HCT116 (cell line): Measurements from ENCODE around the gene SOWAHB. TPM values are rescaled to one million over a fixed set of nuclear protein-coding genes. Genes with fewer than 3 reads are reported as not detected.

Experiments
- ATAC-seq: fragments of 200-7000 bp; cut with Tn5 transposase; 2 replicates; pipeline ENCODE4 v1.9.1; 2020; ENCODE audit warnings: mild to moderate bottlenecking, moderate library complexity
- BruUV-seq: library from RNA; stranded (reverse); fragments of 400-500 nt; replicated peaks from 2 replicates; lab custom pipeline; 2021; lab: Mats Ljungman, UMichigan
- CTCF ChIA-PET: fragments of 300-600 bp; sonication (Branson Sonifier 250); formaldehyde crosslinking; loops from one replicate; lab custom pipeline; 2021; ENCODE audit warnings: antibody characterized with exemption; lab: Charles Lee
- POLR2A ChIA-PET: fragments of 300-600, 350-600 bp; sonication (Branson Sonifier 250); formaldehyde crosslinking; loops from one replicate; lab custom pipeline; 2021; ENCODE audit warnings: antibody characterized with exemption; lab: Charles Lee
- RAD21 ChIA-PET, 2 experiments: fragments of 300-600 bp; sonication (Branson Sonifier 250); formaldehyde crosslinking; loops; one replicate each; lab custom pipeline; 2023; ENCODE audit warnings: low total read pairs in 2 of 2; ENCODE audit not compliant: uncharacterized antibody in 2 of 2, unreplicated experiment in 2 of 2, low non-redundant PET in 1 of 2; lab: Charles Lee
- DNase-seq: peaks from one replicate; pipeline ENCODE4 v3.0.0-alpha.2; 2010; ENCODE audit warnings: low read depth, low spot score
- H2AFZ ChIP-seq: fragments of 200-600 bp; shearing (Covaris generic), sonication (generic); 2 replicates; pipeline ENCODE4 v1.6.1; 2017; ENCODE audit warnings: low read depth, mixed run types, mixed read lengths, antibody characterized with exemption, low read length; ENCODE audit not compliant: poor library complexity, severe bottlenecking
- H3K27ac ChIP-seq: 2 replicates; pipeline ENCODE4 v1.5.1; 2012; ENCODE audit warnings: low read depth, low read length
- H3K27me3 ChIP-seq: fragments of 200-600 bp; sonication (generic); 2 replicates; pipeline ENCODE4 v1.6.1; 2016; ENCODE audit warnings: mixed run types, low read length, mixed read lengths; ENCODE audit not compliant: insufficient read depth
- H3K36me3 ChIP-seq, 2 experiments: fragments of 200-500 bp in 1 of 2; fragments of 200-600 bp in 1 of 2; sonication (Bioruptor generic) in 1 of 2; sonication (generic) in 1 of 2; 2 replicates each; pipeline versions ENCODE4 v1.5.1 to v1.6.1; 2014 to 2016; ENCODE audit warnings: low read length in 2 of 2, inconsistent platforms in 1 of 2, mixed read lengths in 1 of 2, mixed run types in 1 of 2; ENCODE audit not compliant: insufficient read depth in 2 of 2, control insufficient read depth in 1 of 2
- H3K4me1 ChIP-seq, 2 experiments: fragments of 200-600 bp in 1 of 2; sonication (generic) in 1 of 2; 2 replicates each; pipeline versions ENCODE4 v1.5.1 to v1.6.1; 2012 to 2017; ENCODE audit warnings: low read length in 2 of 2, inconsistent platforms in 1 of 2, mild to moderate bottlenecking in 1 of 2, mixed read lengths in 1 of 2, mixed run types in 1 of 2, moderate library complexity in 1 of 2; ENCODE audit not compliant: insufficient read depth in 2 of 2, control insufficient read depth in 1 of 2
- H3K4me2 ChIP-seq: fragments of 200-600 bp; sonication (generic); 2 replicates; pipeline ENCODE4 v1.6.1; 2017; ENCODE audit warnings: mixed run types, low read length, mixed read lengths
- H3K4me3 ChIP-seq, 2 experiments: fragments of 200-600 bp in 1 of 2; sonication (generic) in 1 of 2; replicated peaks in 1 of 2; 2 replicates each; pipeline ENCODE4 v1.5.1; 2011 to 2016; ENCODE audit warnings: low read length in 2 of 2, control low read depth in 1 of 2, low read depth in 1 of 2, mild to moderate bottlenecking in 1 of 2, mixed read lengths in 1 of 2, mixed run types in 1 of 2
- H3K79me2 ChIP-seq: fragments of 200-600 bp; sonication (generic); 2 replicates; pipeline ENCODE4 v1.6.1; 2017; ENCODE audit warnings: mild to moderate bottlenecking, mixed run types, low read length, moderate library complexity, mixed read lengths; ENCODE audit not compliant: insufficient read depth
- H3K9ac ChIP-seq: fragments of 200-600 bp; sonication (generic); 2 replicates; pipeline ENCODE4 v1.6.1; 2016; ENCODE audit warnings: low read length, mixed read lengths
- H3K9me2 ChIP-seq: fragments of 200-600 bp; sonication (generic), shearing (Covaris generic); 2 replicates; pipeline ENCODE4 v1.6.1; 2017; ENCODE audit warnings: mixed run types, mild to moderate bottlenecking, moderate library complexity; ENCODE audit not compliant: insufficient read depth
- H3K9me3 ChIP-seq, 2 experiments: fragments of 200-500 bp in 1 of 2; fragments of 200-600 bp in 1 of 2; sonication (Bioruptor generic) in 1 of 2; sonication (generic) in 1 of 2; 2 replicates each; pipeline ENCODE4 v1.6.1; 2014 to 2017; ENCODE audit warnings: low read length in 2 of 2, mixed read lengths in 2 of 2, inconsistent platforms in 1 of 2, low read depth in 1 of 2, mild to moderate bottlenecking in 1 of 2, mixed run types in 1 of 2, moderate library complexity in 1 of 2; ENCODE audit not compliant: control insufficient read depth in 1 of 2, insufficient read depth in 1 of 2
- H4K20me1 ChIP-seq: fragments of 200-600 bp; sonication (generic), shearing (Covaris generic); 2 replicates; pipeline ENCODE4 v1.6.1; 2017; ENCODE audit warnings: mixed run types, mild to moderate bottlenecking, moderate library complexity; ENCODE audit not compliant: insufficient read depth
- ELF1 ChIP-seq: IDR thresholded peaks from 2 replicates; pipeline ENCODE4 v1.6.1; 2012; ENCODE audit warnings: low read depth, borderline replicate concordance
- EZH2 ChIP-seq: fragments of 200-600 bp; sonication (generic); IDR thresholded peaks from 2 replicates; pipeline ENCODE4 v1.6.1; 2017; ENCODE audit warnings: antibody characterized with exemption, mixed run types
- EZH2phosphoT487 ChIP-seq: fragments of 200-600 bp; IDR thresholded peaks from 2 replicates; pipeline ENCODE4 v1.6.1; 2018; ENCODE audit warnings: antibody characterized with exemption, borderline replicate concordance
- SIN3A ChIP-seq: IDR thresholded peaks from 2 replicates; pipeline ENCODE4 v1.6.1; 2012; ENCODE audit warnings: low read depth
- YY1 ChIP-seq: IDR thresholded peaks from 2 replicates; pipeline ENCODE4 v1.6.1; 2011; ENCODE audit warnings: low read length, low read depth, moderate library complexity, mild to moderate bottlenecking; ENCODE audit not compliant: insufficient replicate concordance; ENCODE audit errors: extremely low read depth
- ZFX ChIP-seq: fragments of 450-650 bp; IDR thresholded peaks from 2 replicates; pipeline ENCODE4 v1.6.1; 2017
- intact Hi-C: fragments of 100-400 bp; cut with micrococcal nuclease; formaldehyde crosslinking; loops from 2 replicates; pipeline ENCODE4 v1.10.0; 2022
- total RNA-seq: library from RNA; stranded (reverse); gene quantifications from one replicate; pipeline ENCODE4 v1.2.1, GENCODE V29; 2021; ENCODE audit not compliant: unreplicated experiment
- TF ChIP-seq, protein P1 (sequence below): IDR thresholded peaks from 2 replicates; pipeline ENCODE4 v1.6.1; 2012; ENCODE audit warnings: low read depth
- TF ChIP-seq, protein P2 (sequence below), 3 experiments: fragments of 200-600 bp in 1 of 3; sonication (generic) in 1 of 3; IDR thresholded peaks in 2 of 3; conservative IDR thresholded peaks in 1 of 3; 2 replicates each; pipeline ENCODE4 v1.5.1; 2012 to 2017; ENCODE audit warnings: low read depth in 2 of 3, low read length in 2 of 3, antibody characterized with exemption in 1 of 3, borderline replicate concordance in 1 of 3, control low read depth in 1 of 3, mild to moderate bottlenecking in 1 of 3, mixed read lengths in 1 of 3, mixed run types in 1 of 3, moderate library complexity in 1 of 3; ENCODE audit not compliant: insufficient read depth in 1 of 3

The SOWAHB gene
- total RNA-seq, 1 experiment from 2014 or later = 3.0 TPM

DNA sequence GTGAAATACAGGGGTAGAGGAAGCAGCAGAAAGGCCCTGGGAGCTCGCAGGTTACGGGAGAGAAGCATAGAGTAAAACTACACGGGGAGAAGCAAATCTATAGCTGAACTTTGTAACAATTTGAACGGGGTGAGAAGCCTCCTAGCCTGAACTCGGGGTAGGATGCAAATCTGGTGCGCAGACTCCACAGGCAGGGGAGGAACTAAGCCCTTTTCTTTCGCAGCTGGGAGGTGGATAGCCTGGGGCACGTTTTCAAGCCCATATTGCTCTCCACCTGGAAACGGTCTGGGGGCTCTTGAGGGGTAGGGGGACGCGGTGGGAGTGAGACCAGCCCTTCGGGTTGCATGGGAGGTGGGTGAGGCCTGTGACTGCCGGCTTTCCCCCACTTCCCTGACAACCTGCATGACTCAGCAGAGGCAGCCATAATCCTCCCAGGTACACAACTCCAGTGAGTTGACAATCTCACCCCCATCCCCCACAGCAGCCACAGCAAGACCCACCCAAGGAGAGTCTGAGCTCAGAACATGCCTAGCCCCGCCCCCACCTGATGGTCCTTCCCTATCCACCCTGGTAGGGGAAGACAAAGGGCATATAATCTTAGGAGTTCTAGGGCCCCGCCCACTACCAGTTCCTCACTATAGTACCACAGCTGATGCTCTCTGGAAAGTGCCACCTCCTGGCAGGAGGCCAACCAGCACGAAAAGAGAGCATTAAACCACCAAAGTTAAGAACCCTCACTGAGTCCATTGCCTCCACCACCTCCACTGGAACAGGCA is 29.9 kb downstream of the SOWAHB start:
- peak; percentile 78 for ATAC-seq
- Histone ChIP-seq H2AFZ (peak overlapping the region; percentile 93), H3K27ac (peak overlapping the region; percentile 33; the same call in 1 of the 2 replicates), H3K9ac (no peak overlapping the region), H3K9me2 (no peaks in the 10 kb centered on the region), H3K4me2 (peak overlapping the region; percentile 43), H3K4me3 (no peak overlapping the region), H4K20me1 (no peaks in the 10 kb centered on the region), H3K9me3 (no peaks in the 10 kb centered on the region), H3K4me1 (peaks cover 8 to 13% of the 10 kb centered on the region in 2 experiments), H3K27me3 (no peaks in the 10 kb centered on the region), H3K36me3 (no peaks in the 10 kb centered on the region), H3K79me2 (no peaks in the 10 kb centered on the region)
- ChIA-PET POLR2A (no interaction called here), CTCF (no interaction called here), RAD21 (no interaction called here)
- no TSS peak for BruUV-seq
- intact Hi-C loops = no loop called here
- no peak for DNase-seq
- TF ChIP-seq SIN3A (no peak), YY1 (no peak), ZFX (no peak), EZH2 (no peak), EZH2phosphoT487 (no peak), ELF1 (no peak)
- TF ChIP-seq, protein P1, sequence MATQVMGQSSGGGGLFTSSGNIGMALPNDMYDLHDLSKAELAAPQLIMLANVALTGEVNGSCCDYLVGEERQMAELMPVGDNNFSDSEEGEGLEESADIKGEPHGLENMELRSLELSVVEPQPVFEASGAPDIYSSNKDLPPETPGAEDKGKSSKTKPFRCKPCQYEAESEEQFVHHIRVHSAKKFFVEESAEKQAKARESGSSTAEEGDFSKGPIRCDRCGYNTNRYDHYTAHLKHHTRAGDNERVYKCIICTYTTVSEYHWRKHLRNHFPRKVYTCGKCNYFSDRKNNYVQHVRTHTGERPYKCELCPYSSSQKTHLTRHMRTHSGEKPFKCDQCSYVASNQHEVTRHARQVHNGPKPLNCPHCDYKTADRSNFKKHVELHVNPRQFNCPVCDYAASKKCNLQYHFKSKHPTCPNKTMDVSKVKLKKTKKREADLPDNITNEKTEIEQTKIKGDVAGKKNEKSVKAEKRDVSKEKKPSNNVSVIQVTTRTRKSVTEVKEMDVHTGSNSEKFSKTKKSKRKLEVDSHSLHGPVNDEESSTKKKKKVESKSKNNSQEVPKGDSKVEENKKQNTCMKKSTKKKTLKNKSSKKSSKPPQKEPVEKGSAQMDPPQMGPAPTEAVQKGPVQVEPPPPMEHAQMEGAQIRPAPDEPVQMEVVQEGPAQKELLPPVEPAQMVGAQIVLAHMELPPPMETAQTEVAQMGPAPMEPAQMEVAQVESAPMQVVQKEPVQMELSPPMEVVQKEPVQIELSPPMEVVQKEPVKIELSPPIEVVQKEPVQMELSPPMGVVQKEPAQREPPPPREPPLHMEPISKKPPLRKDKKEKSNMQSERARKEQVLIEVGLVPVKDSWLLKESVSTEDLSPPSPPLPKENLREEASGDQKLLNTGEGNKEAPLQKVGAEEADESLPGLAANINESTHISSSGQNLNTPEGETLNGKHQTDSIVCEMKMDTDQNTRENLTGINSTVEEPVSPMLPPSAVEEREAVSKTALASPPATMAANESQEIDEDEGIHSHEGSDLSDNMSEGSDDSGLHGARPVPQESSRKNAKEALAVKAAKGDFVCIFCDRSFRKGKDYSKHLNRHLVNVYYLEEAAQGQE = no peak
- TF ChIP-seq, protein P2, sequence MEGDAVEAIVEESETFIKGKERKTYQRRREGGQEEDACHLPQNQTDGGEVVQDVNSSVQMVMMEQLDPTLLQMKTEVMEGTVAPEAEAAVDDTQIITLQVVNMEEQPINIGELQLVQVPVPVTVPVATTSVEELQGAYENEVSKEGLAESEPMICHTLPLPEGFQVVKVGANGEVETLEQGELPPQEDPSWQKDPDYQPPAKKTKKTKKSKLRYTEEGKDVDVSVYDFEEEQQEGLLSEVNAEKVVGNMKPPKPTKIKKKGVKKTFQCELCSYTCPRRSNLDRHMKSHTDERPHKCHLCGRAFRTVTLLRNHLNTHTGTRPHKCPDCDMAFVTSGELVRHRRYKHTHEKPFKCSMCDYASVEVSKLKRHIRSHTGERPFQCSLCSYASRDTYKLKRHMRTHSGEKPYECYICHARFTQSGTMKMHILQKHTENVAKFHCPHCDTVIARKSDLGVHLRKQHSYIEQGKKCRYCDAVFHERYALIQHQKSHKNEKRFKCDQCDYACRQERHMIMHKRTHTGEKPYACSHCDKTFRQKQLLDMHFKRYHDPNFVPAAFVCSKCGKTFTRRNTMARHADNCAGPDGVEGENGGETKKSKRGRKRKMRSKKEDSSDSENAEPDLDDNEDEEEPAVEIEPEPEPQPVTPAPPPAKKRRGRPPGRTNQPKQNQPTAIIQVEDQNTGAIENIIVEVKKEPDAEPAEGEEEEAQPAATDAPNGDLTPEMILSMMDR (IDR thresholded peaks at IDR 0.05 in 2 of 3, conservative IDR thresholded peaks at IDR 0.05 in 1 of 3; ENCODE audit: borderline replicate concordance in 1 of 3, insufficient read depth in 1 of 3, low read depth in 2 of 3, low read length in 2 of 3) = no peak
- TF ChIP-seq, all 23 proteins: peak for 0
